ENCODE results near the gene BTBD16. TPM values are rescaled to one million over a fixed set of nuclear protein-coding genes. Genes with fewer than 3 reads are reported as not detected.
A peak's percentile ranks its signal among the peaks of the same experiment; 100 is the strongest.

The BTBD16 gene
- total RNA-seq, 1 experiment from 2014 or later, result 0.35 TPM

- intact Hi-C loops (cut with micrococcal nuclease; ENCODE audit: unreplicated experiment), result no loop called here
- CTCF ChIA-PET, result no interaction called here
- H3K9me3 Mint-ChIP-seq (ENCODE audit: low read depth, unreplicated experiment), result no peaks in the 10 kb centered on the region
Observed at GRCh38 chr10:122327237-122328206, 56.4 kb downstream of the BTBD16 start.

GRCh38 chr10:122328676-122329075 is 57.6 kb downstream of the BTBD16 start:
- no peak for DNase-seq
- TF ChIP-seq CTCF (IDR thresholded peaks at IDR 0.05; ENCODE audit: unreplicated experiment), result no peak
- no peaks in the 10 kb centered on the region for H3K27me3 Mint-ChIP-seq (ENCODE audit: unreplicated experiment)
- no TSS peak for BruUV-seq (replicated peaks)
- no peak overlapping the region for H3K4me3 Mint-ChIP-seq (ENCODE audit: low read depth, unreplicated experiment)
- no peak overlapping the region for H3K27ac Mint-ChIP-seq (ENCODE audit: unreplicated experiment)
- H3K9me3 Mint-ChIP-seq (ENCODE audit: low read depth, unreplicated experiment), result no peaks in the 10 kb centered on the region
- peaks cover 15% of the 10 kb centered on the region for H3K4me1 Mint-ChIP-seq (ENCODE audit: low read depth, unreplicated experiment)
- CTCF ChIA-PET, result no interaction called here
- intact Hi-C loops (cut with micrococcal nuclease; ENCODE audit: unreplicated experiment), result no loop called here
- peaks cover 14% of the 10 kb centered on the region for H3K36me3 Mint-ChIP-seq (ENCODE audit: insufficient read depth, unreplicated experiment)

More at GRCh38 chr10:122327237-122328206, 56.4 kb downstream of the BTBD16 start:
- Mint-ChIP-seq H3K27me3 (ENCODE audit: unreplicated experiment) (no peaks in the 10 kb centered on the region), H3K27ac (ENCODE audit: unreplicated experiment) (no peak overlapping the region), H3K36me3 (ENCODE audit: insufficient read depth, unreplicated experiment) (peaks cover 14% of the 10 kb centered on the region), H3K4me1 (ENCODE audit: low read depth, unreplicated experiment) (peaks cover 15% of the 10 kb centered on the region), H3K4me3 (ENCODE audit: low read depth, unreplicated experiment) (no peak overlapping the region)
- no TSS peak for BruUV-seq (replicated peaks)
- DNase-seq, result no peak
- no peak for TF ChIP-seq CTCF (IDR thresholded peaks at IDR 0.05; ENCODE audit: unreplicated experiment)

GRCh38 chr10:122329416-122329815 is 58.3 kb downstream of the BTBD16 start:
- Mint-ChIP-seq H3K4me3 (ENCODE audit: low read depth, unreplicated experiment) (no peak overlapping the region), H3K27me3 (ENCODE audit: unreplicated experiment) (no peaks in the 10 kb centered on the region), H3K4me1 (ENCODE audit: low read depth, unreplicated experiment) (peaks cover 15% of the 10 kb centered on the region), H3K9me3 (ENCODE audit: low read depth, unreplicated experiment) (no peaks in the 10 kb centered on the region), H3K36me3 (ENCODE audit: insufficient read depth, unreplicated experiment) (peaks cover 14% of the 10 kb centered on the region), H3K27ac (ENCODE audit: unreplicated experiment) (no peak overlapping the region)
- DNase-seq, result no peak
- no peak for TF ChIP-seq CTCF (IDR thresholded peaks at IDR 0.05; ENCODE audit: unreplicated experiment)
- intact Hi-C loops (cut with micrococcal nuclease; ENCODE audit: unreplicated experiment), result no loop called here
- CTCF ChIA-PET, result no interaction called here
- BruUV-seq (replicated peaks), result no TSS peak

- Mint-ChIP-seq H3K4me3 (ENCODE audit: low read depth, unreplicated experiment) (peak overlapping the region; percentile 33), H3K27me3 (ENCODE audit: unreplicated experiment) (no peaks in the 10 kb centered on the region), H3K36me3 (ENCODE audit: insufficient read depth, unreplicated experiment) (peaks cover 14% of the 10 kb centered on the region), H3K9me3 (ENCODE audit: low read depth, unreplicated experiment) (no peaks in the 10 kb centered on the region), H3K4me1 (ENCODE audit: low read depth, unreplicated experiment) (peaks cover 15% of the 10 kb centered on the region), H3K27ac (ENCODE audit: unreplicated experiment) (peak overlapping the region; percentile 88)
- CTCF ChIA-PET, result no interaction called here
- no TSS peak for BruUV-seq (replicated peaks)
- TF ChIP-seq CTCF (IDR thresholded peaks at IDR 0.05; ENCODE audit: unreplicated experiment), result no peak
- no peak for DNase-seq
- intact Hi-C loops (cut with micrococcal nuclease; ENCODE audit: unreplicated experiment), result loop anchor here (2.0 kb wide), 1 partner anchor 20 kb away; no protein-coding TSS in a partner anchor
Observed at GRCh38 chr10:122331100-122331499, 60.0 kb downstream of the BTBD16 start.

Measured in Calu3 (cell line).